CD4-positive, alpha-beta memory T cell (primary cell): ENCODE measurements around the gene RPUSD4. TPM values are rescaled to one million over a fixed set of nuclear protein-coding genes. Genes with fewer than 3 reads are reported as not detected.
"Not testable (repeated sequence)": the region's sequence is repeated elsewhere in the genome, so short reads cannot be mapped to it uniquely, and the experiment has no call there.

Experiments
- CTCF ChIA-PET: fragments of 350-600 bp; sonication (Branson Sonifier 250); formaldehyde crosslinking; loops from one replicate; lab custom pipeline; 2021; ENCODE audit warnings: inconsistent platforms; ENCODE audit not compliant: partially characterized antibody; lab: Charles Lee
- POLR2A ChIA-PET: fragments of 350-600 bp; sonication (Branson Sonifier 250); formaldehyde crosslinking; loops from one replicate; lab custom pipeline; 2021; ENCODE audit not compliant: partially characterized antibody; lab: Charles Lee
- DNase-seq, 5 donors: peaks; one replicate each; pipeline versions ENCODE4 v3.0.0 to v3.0.0-alpha.2; 2020 to 2022; ENCODE audit warnings: mixed read lengths in 1 of 5
- H3K27ac ChIP-seq: one replicate; pipeline ENCODE4 v1.7.0; 2013; ENCODE audit warnings: low read depth, low read length
- H3K27me3 ChIP-seq: 2 replicates; pipeline ENCODE4 v1.7.0; 2013; ENCODE audit warnings: mild to moderate bottlenecking, low read length, moderate library complexity; ENCODE audit not compliant: insufficient read depth
- H3K36me3 ChIP-seq: 2 replicates; pipeline ENCODE4 v1.7.0; 2013; ENCODE audit warnings: mild to moderate bottlenecking, low read length, moderate library complexity; ENCODE audit not compliant: insufficient read depth
- H3K4me1 ChIP-seq: 2 replicates; pipeline ENCODE4 v1.7.0; 2013; ENCODE audit warnings: mild to moderate bottlenecking, low read length, moderate library complexity; ENCODE audit not compliant: insufficient read depth
- H3K4me3 ChIP-seq, 2 donors: one replicate each; pipeline ENCODE4 v1.7.0; 2013; ENCODE audit warnings: low read length in 2 of 2, mild to moderate bottlenecking in 1 of 2
- H3K9me3 ChIP-seq, 2 donors: one replicate each; pipeline ENCODE4 v1.7.0; 2013; ENCODE audit warnings: low read length in 2 of 2, control low read depth in 1 of 2; ENCODE audit not compliant: control insufficient read depth in 1 of 2
- H3K27ac Mint-ChIP-seq, 7 donors: one replicate each; pipeline ENCODE4 v1.8.0; 2020 to 2021; ENCODE audit warnings: mixed read lengths in 7 of 7, mild to moderate bottlenecking in 6 of 7, inconsistent platforms in 3 of 7, moderate library complexity in 3 of 7
- H3K27me3 Mint-ChIP-seq, 2 donors: one replicate each; pipeline ENCODE4 v1.8.0; 2020 to 2021; ENCODE audit warnings: mixed read lengths in 2 of 2
- H3K36me3 Mint-ChIP-seq, 2 donors: one replicate each; pipeline ENCODE4 v1.8.0; 2020 to 2021; ENCODE audit warnings: mixed read lengths in 2 of 2, inconsistent platforms in 1 of 2, mild to moderate bottlenecking in 1 of 2
- H3K4me1 Mint-ChIP-seq, 4 donors: one replicate each; pipeline ENCODE4 v1.8.0; 2020 to 2021; ENCODE audit warnings: mixed read lengths in 4 of 4, mild to moderate bottlenecking in 1 of 4
- H3K4me3 Mint-ChIP-seq, 8 donors: one replicate each; pipeline ENCODE4 v1.8.0; 2020 to 2021; ENCODE audit warnings: mixed read lengths in 8 of 8, mild to moderate bottlenecking in 7 of 8, moderate library complexity in 6 of 8, inconsistent platforms in 3 of 8
- H3K9me3 Mint-ChIP-seq, 8 donors: one replicate each; pipeline ENCODE4 v1.8.0; 2020 to 2021; ENCODE audit warnings: mixed read lengths in 8 of 8, mild to moderate bottlenecking in 5 of 8, inconsistent platforms in 3 of 8, moderate library complexity in 1 of 8
- intact Hi-C: fragments of 100-400 bp; cut with micrococcal nuclease; formaldehyde crosslinking; loops from one replicate; pipeline ENCODE4 v1.15.1; 2023
- polyA plus RNA-seq, 2 donors: library from polyadenylated mRNA; unstranded; fragments of 300-500 nt; fragmentation: Illumina TruSeq; gene quantifications; one replicate each; pipeline ENCODE4 v1.2.3, GENCODE V29; 2021
- total RNA-seq, 2 experiments: library from RNA; stranded (reverse); gene quantifications; one replicate each; pipeline ENCODE4 v1.2.3, GENCODE V29; 2021

Gene RPUSD4, protein sequence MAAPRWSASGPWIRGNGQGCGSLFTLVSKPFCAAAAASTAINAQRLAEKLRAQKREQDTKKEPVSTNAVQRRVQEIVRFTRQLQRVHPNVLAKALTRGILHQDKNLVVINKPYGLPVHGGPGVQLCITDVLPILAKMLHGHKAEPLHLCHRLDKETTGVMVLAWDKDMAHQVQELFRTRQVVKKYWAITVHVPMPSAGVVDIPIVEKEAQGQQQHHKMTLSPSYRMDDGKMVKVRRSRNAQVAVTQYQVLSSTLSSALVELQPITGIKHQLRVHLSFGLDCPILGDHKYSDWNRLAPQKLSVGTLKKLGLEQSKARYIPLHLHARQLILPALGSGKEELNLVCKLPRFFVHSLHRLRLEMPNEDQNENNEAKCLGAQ
- 10 to 100 TPM; 39.3 to 41.2 TPM for total RNA-seq
- polyA plus RNA-seq: 10 to 100 TPM; 18.5 to 19.8 TPM

DNA sequence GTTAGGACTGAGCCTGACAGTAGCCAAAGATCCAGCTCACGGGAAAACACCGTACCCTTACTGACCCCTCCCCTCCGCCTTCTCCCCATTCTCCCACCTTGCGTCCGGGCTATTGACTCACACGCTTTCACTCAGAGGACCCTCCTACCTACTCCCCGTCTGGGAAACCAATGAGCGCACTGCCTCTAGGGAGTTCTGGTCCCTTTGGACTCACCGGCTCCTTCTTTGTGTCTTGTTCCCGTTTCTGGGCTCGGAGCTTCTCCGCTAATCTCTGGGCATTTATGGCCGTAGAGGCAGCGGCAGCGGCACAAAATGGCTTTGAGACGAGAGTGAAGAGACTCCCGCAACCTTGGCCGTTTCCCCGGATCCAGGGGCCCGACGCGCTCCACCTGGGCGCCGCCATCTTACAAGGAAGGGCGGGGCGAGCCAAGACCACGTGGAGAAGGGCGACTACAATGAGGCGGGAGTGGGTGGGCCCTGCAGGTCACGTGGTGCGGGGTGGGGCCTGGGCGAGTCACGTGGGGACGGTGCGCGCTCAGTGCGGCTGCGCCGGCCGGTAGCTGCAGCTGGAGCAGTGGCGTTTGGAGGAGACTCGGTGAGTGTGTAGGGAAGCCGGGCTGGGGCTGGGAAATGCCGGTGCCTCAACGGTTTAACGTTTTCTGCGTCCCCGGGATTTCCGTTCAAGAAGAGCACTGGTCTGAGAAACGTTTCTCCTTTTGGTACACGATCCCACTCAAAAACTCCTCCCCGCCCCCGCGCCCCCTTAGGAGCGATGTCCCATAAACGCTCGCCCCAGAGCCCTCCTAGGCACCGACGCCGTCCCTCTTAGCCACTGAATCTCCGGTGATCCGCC lies at the start of gene RPUSD4, which contains the start of gene FAM118B:
Gene RPUSD4, minus strand, starts transcription at position 415 of the 853 bp plus-strand sequence. Its CDS starts 12 bp downstream, at position 403.
Gene FAM118B, plus strand, starts transcription at position 547 of the 853 bp plus-strand sequence. CDS start 23,220 bp downstream, outside the sequence.
- peaks cover 0 to 2% (median 0%) of the 10 kb centered on the region in 8 donors for H3K9me3 Mint-ChIP-seq
- Histone ChIP-seq H3K9me3 (no peaks in the 10 kb centered on the region), H3K27me3 (no peaks in the 10 kb centered on the region), H3K27ac (peak within 1 kb of the TSS; percentile 67), H3K4me1 (peaks cover 24% of the 10 kb centered on the region), H3K36me3 (no peaks in the 10 kb centered on the region), H3K4me3 (peak within 1 kb of the TSS; percentile 44 to 91)
- H3K36me3 Mint-ChIP-seq: peaks cover 21 to 41% of the 10 kb centered on the region in 2 donors
- H3K4me1 Mint-ChIP-seq: peaks cover 27 to 43% (median 32%) of the 10 kb centered on the region in 4 donors
- H3K27ac Mint-ChIP-seq: peak within 1 kb of the TSS; percentile 91 to 99 (median 98)
- intact Hi-C loops: loop anchor here (1.0 to 5.0 kb wide), 7 partner anchors 58 to 1259 kb away; partner anchors contain the start of genes CCDC15, DCPS, FOXRED1 and HYLS1
- ChIA-PET POLR2A (interaction anchor here (0.5 to 3.4 kb wide), 12 partner anchors 8 to 324 kb away, joined by 3 to 23 read pairs (median 4); partner anchors contain the start of genes CDON, FOXRED1, HYLS1 and PUS3), CTCF (interaction anchor here (0.7 to 1.5 kb wide), 2 partner anchors 18 to 271 kb away, joined by 4 read pairs; no protein-coding TSS in a partner anchor)
- DNase-seq: peak; percentile 98
- H3K27me3 Mint-ChIP-seq: no peaks in the 10 kb centered on the region
- H3K4me3 Mint-ChIP-seq: peak within 1 kb of the TSS; percentile 99 to 100 (median 99)

DNA sequence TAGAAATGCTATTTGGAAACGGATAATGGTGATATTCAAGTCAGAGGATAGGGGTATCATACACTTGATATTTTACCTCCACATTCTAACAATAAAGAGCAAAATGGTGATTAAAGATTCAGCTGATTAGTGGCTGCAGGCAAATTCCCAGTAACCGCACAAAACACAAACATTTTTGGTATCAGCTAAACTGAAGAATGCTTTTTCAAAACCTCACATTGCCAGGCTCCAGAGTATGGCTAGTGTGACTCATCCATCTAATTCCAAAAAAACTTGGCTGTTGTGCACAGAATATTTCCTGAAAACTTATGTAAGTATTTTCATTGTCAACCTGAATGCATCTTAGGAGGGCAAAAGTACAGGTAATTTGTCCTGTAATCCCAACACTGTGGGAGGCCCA lies 46.3 kb upstream of the RPUSD4 start:
- Histone ChIP-seq H3K4me1 (no peaks in the 10 kb centered on the region), H3K27ac (no peak overlapping the region), H3K36me3 (peaks cover 8% of the 10 kb centered on the region), H3K27me3 (no peaks in the 10 kb centered on the region), H3K9me3 (no peaks in the 10 kb centered on the region), H3K4me3 (no peak overlapping the region)
- ChIA-PET CTCF (no interaction called here), POLR2A (interaction anchor here (0.6 to 1.5 kb wide), 2 partner anchors 24 to 35 kb away, joined by 3 read pairs; no protein-coding TSS in a partner anchor)
- Mint-ChIP-seq H3K27ac (peak overlapping the region in 1 of 7 donors; percentile 43), H3K4me3 (no peak overlapping the region), H3K4me1 (peaks cover 0 to 2% (median 0%) of the 10 kb centered on the region in 4 donors), H3K36me3 (peaks cover 10 to 41% of the 10 kb centered on the region in 2 donors), H3K9me3 (no peaks in the 10 kb centered on the region), H3K27me3 (no peaks in the 10 kb centered on the region)
- no peak for DNase-seq
- intact Hi-C loops: no loop called here

DNA sequence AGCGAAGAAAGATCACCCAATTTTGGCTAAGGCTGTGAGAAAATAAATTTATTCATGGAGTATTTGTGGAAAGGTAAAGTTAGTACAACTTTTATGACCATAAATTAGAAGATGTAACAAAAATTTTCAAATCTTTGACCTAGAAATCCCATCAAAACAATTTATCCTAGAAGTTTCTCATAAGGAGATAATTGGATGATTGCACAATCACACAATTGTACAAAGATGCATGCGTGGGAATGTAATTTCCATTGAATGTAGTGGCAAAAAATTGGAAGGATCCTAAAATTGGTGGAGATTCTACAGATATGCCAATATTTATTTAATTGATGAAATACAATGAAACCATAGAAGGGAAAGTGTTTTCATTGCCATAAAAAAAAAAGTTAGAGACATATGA lies 45.7 kb upstream of the RPUSD4 start:
- intact Hi-C loops: no loop called here
- Histone ChIP-seq H3K27me3 (no peaks in the 10 kb centered on the region), H3K4me3 (no peak overlapping the region), H3K36me3 (peaks cover 3% of the 10 kb centered on the region), H3K9me3 (no peaks in the 10 kb centered on the region), H3K27ac (no peak overlapping the region), H3K4me1 (no peaks in the 10 kb centered on the region)
- POLR2A ChIA-PET: interaction anchor here (0.6 kb wide), 2 partner anchors 35 to 69 kb away, joined by 3 read pairs; no protein-coding TSS in a partner anchor
- Mint-ChIP-seq H3K36me3 (peaks cover 7 to 36% of the 10 kb centered on the region in 2 donors), H3K9me3 (no peaks in the 10 kb centered on the region), H3K27me3 (no peaks in the 10 kb centered on the region), H3K4me1 (peaks cover 0 to 2% (median 0%) of the 10 kb centered on the region in 4 donors), H3K27ac (peak overlapping the region in 4 of 7 donors; percentile 8 to 75 (median 27)), H3K4me3 (no peak overlapping the region)
- CTCF ChIA-PET: interaction anchor here (0.5 kb wide), 1 partner anchor 353 kb away, joined by 3 read pairs; no protein-coding TSS in a partner anchor
- no peak for DNase-seq

DNA sequence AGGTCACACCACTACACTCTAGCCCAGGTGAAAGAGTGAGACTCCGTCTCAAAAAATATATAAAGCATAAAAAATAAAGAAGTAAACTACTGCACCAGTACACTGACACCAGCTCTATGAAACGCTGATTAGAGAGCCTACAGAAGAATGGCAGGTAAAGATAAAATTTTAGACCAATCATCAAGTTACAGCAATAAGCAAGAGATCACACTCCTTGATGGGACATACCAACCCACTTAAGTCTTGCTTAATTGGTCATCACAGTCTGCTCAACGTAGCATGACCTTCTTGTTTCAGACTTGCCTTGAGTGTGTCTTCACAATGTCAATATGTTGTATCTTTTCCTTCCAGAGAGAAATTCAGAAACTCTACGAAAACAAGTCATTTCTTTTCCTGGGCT lies 44.8 kb upstream of the RPUSD4 start:
- no peaks in the 10 kb centered on the region for H3K4me1 Mint-ChIP-seq
- ChIA-PET POLR2A (no interaction called here), CTCF (no interaction called here)
- DNase-seq: no peak
- Histone ChIP-seq H3K4me3 (no peak overlapping the region), H3K4me1 (no peaks in the 10 kb centered on the region), H3K9me3 (no peaks in the 10 kb centered on the region), H3K27me3 (no peaks in the 10 kb centered on the region), H3K27ac (no peak overlapping the region), H3K36me3 (no peaks in the 10 kb centered on the region)
- peaks cover 5 to 33% of the 10 kb centered on the region in 2 donors for H3K36me3 Mint-ChIP-seq
- H3K27ac Mint-ChIP-seq: no peak overlapping the region
- H3K27me3 Mint-ChIP-seq: no peaks in the 10 kb centered on the region
- no peaks in the 10 kb centered on the region for H3K9me3 Mint-ChIP-seq
- H3K4me3 Mint-ChIP-seq: no peak overlapping the region
- intact Hi-C loops: no loop called here

DNA sequence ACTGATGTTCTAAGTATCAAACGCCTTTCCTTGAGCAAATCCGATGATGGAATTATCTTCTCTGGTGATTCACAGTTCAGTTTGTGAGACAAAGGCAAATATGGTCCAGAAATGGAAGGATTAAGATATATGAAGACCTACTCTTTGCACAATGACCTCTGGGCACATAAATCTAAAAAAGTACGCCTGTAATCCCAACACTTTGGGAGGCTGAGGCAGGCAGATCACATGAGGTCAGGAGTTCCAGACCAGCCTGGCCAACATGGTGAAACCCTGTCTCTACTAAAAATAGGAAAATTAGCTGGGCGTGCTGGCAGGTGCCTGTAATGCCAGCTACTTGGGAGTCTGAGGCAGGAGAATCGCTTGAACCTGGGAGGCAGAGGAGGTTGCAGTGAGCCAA lies 44.1 kb upstream of the RPUSD4 start:
- H3K4me1 Mint-ChIP-seq, H3K27me3 ChIP-seq, H3K27me3 Mint-ChIP-seq, H3K27ac ChIP-seq, H3K4me3 Mint-ChIP-seq, intact Hi-C loops, H3K4me3 ChIP-seq, DNase-seq, CTCF ChIA-PET, H3K9me3 ChIP-seq, H3K4me1 ChIP-seq, H3K36me3 ChIP-seq, H3K9me3 Mint-ChIP-seq: not testable (repeated sequence)
- Mint-ChIP-seq H3K27ac (peak overlapping the region in 1 of 7 donors; percentile 11), H3K36me3 (peaks cover 8 to 33% of the 10 kb centered on the region in 2 donors)
- POLR2A ChIA-PET: interaction anchor here (1.1 to 1.5 kb wide), 2 partner anchors 14 to 44 kb away, joined by 4 read pairs; partner anchors contain the start of genes FAM118B, FOXRED1, RPUSD4 and SRPRA

DNA sequence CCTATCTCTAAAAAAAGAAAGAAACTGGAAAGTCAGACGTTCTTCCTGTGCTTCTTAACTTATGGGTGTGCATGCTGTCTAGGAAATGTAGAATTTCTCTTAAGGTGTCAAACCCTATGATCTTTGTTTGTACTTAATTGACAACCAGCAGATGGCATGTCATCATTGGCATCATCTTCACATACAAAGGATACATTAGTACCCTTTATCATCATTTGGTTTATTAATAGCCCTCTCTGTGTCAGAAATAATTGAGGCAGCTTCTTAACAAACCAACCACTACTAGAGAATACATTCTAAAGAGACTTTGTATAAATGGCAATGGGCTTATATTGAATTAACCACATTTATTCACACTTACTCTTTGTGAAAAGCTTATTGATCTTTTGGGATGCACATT lies 43.4 kb upstream of the RPUSD4 start:
- no peaks in the 10 kb centered on the region for H3K9me3 ChIP-seq
- peaks cover 10 to 32% of the 10 kb centered on the region in 2 donors for H3K36me3 Mint-ChIP-seq
- ChIA-PET CTCF (no interaction called here), POLR2A (interaction anchor here (1.1 to 1.6 kb wide), 3 partner anchors 8 to 43 kb away, joined by 4 read pairs; partner anchors contain the start of genes FAM118B, FOXRED1, RPUSD4 and SRPRA)
- no peaks in the 10 kb centered on the region for H3K27me3 Mint-ChIP-seq
- DNase-seq: no peak
- no peak overlapping the region for H3K27ac ChIP-seq
- intact Hi-C loops: no loop called here
- no peaks in the 10 kb centered on the region for H3K27me3 ChIP-seq
- H3K4me1 Mint-ChIP-seq: no peaks in the 10 kb centered on the region
- H3K4me3 Mint-ChIP-seq: no peak overlapping the region
- H3K4me1 ChIP-seq: no peaks in the 10 kb centered on the region
- peak overlapping the region in 3 of 7 donors; percentile 4 to 23 (median 11) for H3K27ac Mint-ChIP-seq
- no peak overlapping the region for H3K4me3 ChIP-seq
- no peaks in the 10 kb centered on the region for H3K9me3 Mint-ChIP-seq
- no peaks in the 10 kb centered on the region for H3K36me3 ChIP-seq
